ENCODE data around the gene LSP1. TPM values are rescaled to one million over a fixed set of nuclear protein-coding genes. Genes with fewer than 3 reads are reported as not detected.
A peak's percentile ranks its signal among the peaks of the same experiment; 100 is the strongest.

The LSP1 gene
- total and polyA plus RNA-seq, 2 donors (not counting 1 experiment from before 2014, with no cell fraction given): 0.19 to 1.8 TPM

- Histone ChIP-seq H3K4me3 (replicated peaks in 1 of 4; ENCODE audit: control extremely low read depth in 1 of 4, insufficient read depth in 1 of 4, low read depth in 3 of 4, low read length in 4 of 4) (no peak overlapping the region), H3K27ac (ENCODE audit: insufficient read depth, low read length) (no peak overlapping the region), H4K20me1 (ENCODE audit: control insufficient read depth, extremely low read depth, insufficient read depth, low read length) (no peaks in the 10 kb centered on the region), H3K27me3 (ENCODE audit: control insufficient read depth, insufficient read depth, low read length) (peaks cover 4% of the 10 kb centered on the region), H3K36me3 (ENCODE audit: control insufficient read depth, insufficient read depth, low read length) (no peaks in the 10 kb centered on the region), H3K79me2 (ENCODE audit: control insufficient read depth, insufficient read depth, low read length) (no peaks in the 10 kb centered on the region), H3K4me1 (ENCODE audit: control insufficient read depth, extremely low read depth, insufficient read depth, low read length) (no peaks in the 10 kb centered on the region), H2AFZ (ENCODE audit: low read length) (no peak overlapping the region), H3K4me2 (ENCODE audit: extremely low read depth, insufficient read depth, low read length) (no peak overlapping the region), H3K9me3 (ENCODE audit: control insufficient read depth, insufficient read depth, low read depth, low read length) (no peaks in the 10 kb centered on the region), H3K9ac (ENCODE audit: insufficient read depth, low read length) (no peak overlapping the region)
- TF ChIP-seq, protein P1, sequence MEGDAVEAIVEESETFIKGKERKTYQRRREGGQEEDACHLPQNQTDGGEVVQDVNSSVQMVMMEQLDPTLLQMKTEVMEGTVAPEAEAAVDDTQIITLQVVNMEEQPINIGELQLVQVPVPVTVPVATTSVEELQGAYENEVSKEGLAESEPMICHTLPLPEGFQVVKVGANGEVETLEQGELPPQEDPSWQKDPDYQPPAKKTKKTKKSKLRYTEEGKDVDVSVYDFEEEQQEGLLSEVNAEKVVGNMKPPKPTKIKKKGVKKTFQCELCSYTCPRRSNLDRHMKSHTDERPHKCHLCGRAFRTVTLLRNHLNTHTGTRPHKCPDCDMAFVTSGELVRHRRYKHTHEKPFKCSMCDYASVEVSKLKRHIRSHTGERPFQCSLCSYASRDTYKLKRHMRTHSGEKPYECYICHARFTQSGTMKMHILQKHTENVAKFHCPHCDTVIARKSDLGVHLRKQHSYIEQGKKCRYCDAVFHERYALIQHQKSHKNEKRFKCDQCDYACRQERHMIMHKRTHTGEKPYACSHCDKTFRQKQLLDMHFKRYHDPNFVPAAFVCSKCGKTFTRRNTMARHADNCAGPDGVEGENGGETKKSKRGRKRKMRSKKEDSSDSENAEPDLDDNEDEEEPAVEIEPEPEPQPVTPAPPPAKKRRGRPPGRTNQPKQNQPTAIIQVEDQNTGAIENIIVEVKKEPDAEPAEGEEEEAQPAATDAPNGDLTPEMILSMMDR (conservative IDR thresholded peaks at IDR 0.05 in 1 of 2, IDR thresholded peaks at IDR 0.05 in 1 of 2; ENCODE audit: low read depth in 1 of 2, low read length in 2 of 2): peak; percentile 74 to 85
- TF ChIP-seq EZH2 (IDR thresholded peaks at IDR 0.05; ENCODE audit: low read length, missing control alignments): no peak
- peak; percentile 8 to 14 for DNase-seq (ENCODE audit: low read depth in 2 of 2)
These were observed 20.5 kb upstream of the LSP1 start for GRCh38 chr11:1832211-1832919.

DNA sequence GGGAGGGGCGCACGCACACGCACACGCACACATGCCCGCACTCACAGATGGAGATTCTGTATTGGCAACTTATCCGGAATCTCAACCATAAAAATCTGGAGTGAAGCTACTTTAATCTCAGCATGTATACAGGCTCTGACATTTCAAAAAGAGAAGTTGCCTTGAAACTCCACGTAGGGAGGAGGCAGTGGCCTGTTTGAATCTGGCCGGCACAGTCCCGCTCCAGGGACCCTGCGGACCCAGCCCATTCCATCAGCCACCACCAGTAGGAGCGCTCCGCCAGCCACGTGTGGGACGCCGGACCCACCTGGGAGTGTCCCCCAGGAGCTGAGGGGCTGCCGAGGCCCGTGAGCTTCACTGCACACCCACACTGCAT lies 20.0 kb upstream of the LSP1 start:
- Histone ChIP-seq H3K27me3 (ENCODE audit: control insufficient read depth, insufficient read depth, low read length) (peaks cover 4% of the 10 kb centered on the region), H3K79me2 (ENCODE audit: control insufficient read depth, insufficient read depth, low read length) (no peaks in the 10 kb centered on the region), H3K4me3 (replicated peaks in 1 of 4; ENCODE audit: control extremely low read depth in 1 of 4, insufficient read depth in 1 of 4, low read depth in 3 of 4, low read length in 4 of 4) (no peak overlapping the region), H4K20me1 (ENCODE audit: control insufficient read depth, extremely low read depth, insufficient read depth, low read length) (no peaks in the 10 kb centered on the region), H3K4me2 (ENCODE audit: extremely low read depth, insufficient read depth, low read length) (no peak overlapping the region), H3K9me3 (ENCODE audit: control insufficient read depth, insufficient read depth, low read depth, low read length) (no peaks in the 10 kb centered on the region), H3K4me1 (ENCODE audit: control insufficient read depth, extremely low read depth, insufficient read depth, low read length) (no peaks in the 10 kb centered on the region), H2AFZ (ENCODE audit: low read length) (no peak overlapping the region), H3K9ac (ENCODE audit: insufficient read depth, low read length) (no peak overlapping the region), H3K36me3 (ENCODE audit: control insufficient read depth, insufficient read depth, low read length) (no peaks in the 10 kb centered on the region), H3K27ac (ENCODE audit: insufficient read depth, low read length) (no peak overlapping the region)
- DNase-seq (ENCODE audit: low read depth in 2 of 2): no peak
- no peak for TF ChIP-seq EZH2 (IDR thresholded peaks at IDR 0.05; ENCODE audit: low read length, missing control alignments)
- TF ChIP-seq, protein P1 (conservative IDR thresholded peaks at IDR 0.05 in 1 of 2, IDR thresholded peaks at IDR 0.05 in 1 of 2; ENCODE audit: low read depth in 1 of 2, low read length in 2 of 2): no peak

DNA sequence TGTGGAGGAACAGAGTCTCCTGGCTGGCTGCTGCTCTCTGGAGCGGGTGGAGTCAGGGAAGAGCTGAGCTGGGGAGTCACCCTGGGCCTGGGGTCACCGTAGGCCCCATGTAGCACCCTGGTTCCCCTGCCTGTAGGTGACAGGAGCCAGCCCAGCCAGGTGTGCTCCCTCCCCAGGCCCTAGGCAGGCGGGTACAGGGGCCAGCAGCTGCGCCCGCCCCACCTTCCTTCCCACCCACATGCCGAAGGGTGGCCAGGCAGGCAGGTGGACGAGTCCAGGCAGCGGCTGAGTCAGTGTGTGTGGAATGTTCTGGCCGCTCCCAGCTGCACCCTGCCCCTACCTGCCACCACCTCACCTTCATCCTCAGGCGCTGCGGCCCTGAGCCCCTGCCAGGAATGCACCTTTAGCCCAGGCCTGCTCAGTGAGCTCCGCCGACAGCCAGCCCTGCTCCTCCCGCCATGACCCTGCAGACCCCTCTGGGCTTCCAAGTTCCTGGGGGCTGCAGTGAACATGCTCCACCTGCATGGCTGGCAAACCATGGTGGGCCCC lies 18.7 kb upstream of the LSP1 start:
- H3K79me2 ChIP-seq (ENCODE audit: control insufficient read depth, insufficient read depth, low read length): no peaks in the 10 kb centered on the region
- no peaks in the 10 kb centered on the region for H3K4me1 ChIP-seq (ENCODE audit: control insufficient read depth, extremely low read depth, insufficient read depth, low read length)
- H3K9ac ChIP-seq (ENCODE audit: insufficient read depth, low read length): no peak overlapping the region
- H3K27ac ChIP-seq (ENCODE audit: insufficient read depth, low read length): no peak overlapping the region
- H2AFZ ChIP-seq (ENCODE audit: low read length): no peak overlapping the region
- no peak overlapping the region for H3K4me3 ChIP-seq (replicated peaks in 1 of 4; ENCODE audit: control extremely low read depth in 1 of 4, insufficient read depth in 1 of 4, low read depth in 3 of 4, low read length in 4 of 4)
- no peaks in the 10 kb centered on the region for H3K27me3 ChIP-seq (ENCODE audit: control insufficient read depth, insufficient read depth, low read length)
- TF ChIP-seq EZH2 (IDR thresholded peaks at IDR 0.05; ENCODE audit: low read length, missing control alignments): no peak
- TF ChIP-seq, protein P1 (conservative IDR thresholded peaks at IDR 0.05 in 1 of 2, IDR thresholded peaks at IDR 0.05 in 1 of 2; ENCODE audit: low read depth in 1 of 2, low read length in 2 of 2): no peak
- H4K20me1 ChIP-seq (ENCODE audit: control insufficient read depth, extremely low read depth, insufficient read depth, low read length): no peaks in the 10 kb centered on the region
- no peaks in the 10 kb centered on the region for H3K36me3 ChIP-seq (ENCODE audit: control insufficient read depth, insufficient read depth, low read length)
- no peak for DNase-seq (ENCODE audit: low read depth in 2 of 2)
- H3K9me3 ChIP-seq (ENCODE audit: control insufficient read depth, insufficient read depth, low read depth, low read length): no peaks in the 10 kb centered on the region
- no peak overlapping the region for H3K4me2 ChIP-seq (ENCODE audit: extremely low read depth, insufficient read depth, low read length)

Data from fibroblast of lung (primary cell).